GM21390 (cell line): ENCODE results near the gene SPAG9.

Experiments used
- ATAC-seq: cut with Tn5 transposase; IDR thresholded peaks from one replicate; pipeline ENCODE4 v1.9.1; 2021; ENCODE audit not compliant: unreplicated experiment

Gene SPAG9

GRCh38 chr17:50920041-50920410 is 200.6 kb downstream of the SPAG9 start:
- no peak for ATAC-seq

- no peak for ATAC-seq
Measured at GRCh38 chr17:50919321-50920040, 201.2 kb downstream of the SPAG9 start.

DNA sequence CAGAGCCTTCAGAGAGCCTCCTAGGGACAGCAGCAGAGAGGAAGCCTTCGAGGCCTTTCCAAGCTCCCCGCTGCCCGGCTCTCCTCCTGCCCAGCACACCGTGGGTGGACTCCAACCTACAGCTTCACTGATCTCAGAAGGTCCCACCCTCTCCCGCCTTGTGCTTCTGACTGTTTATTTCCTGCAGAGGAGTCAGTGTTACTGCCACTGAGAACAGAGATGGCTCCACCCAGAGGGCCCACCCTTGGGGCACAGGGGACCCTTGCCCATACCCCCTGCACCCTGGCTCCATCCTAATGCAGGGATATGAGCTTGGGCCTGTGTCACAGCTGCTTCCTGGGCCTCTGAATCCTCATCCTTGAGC is 201.8 kb downstream of the SPAG9 start:
- no peak for ATAC-seq

- ATAC-seq, result no peak
Measured at GRCh38 chr17:50918071-50918932, 202.4 kb downstream of the SPAG9 start.

GRCh38 chr17:50917418-50917743 is 203.3 kb downstream of the SPAG9 start:
- no peak for ATAC-seq

DNA sequence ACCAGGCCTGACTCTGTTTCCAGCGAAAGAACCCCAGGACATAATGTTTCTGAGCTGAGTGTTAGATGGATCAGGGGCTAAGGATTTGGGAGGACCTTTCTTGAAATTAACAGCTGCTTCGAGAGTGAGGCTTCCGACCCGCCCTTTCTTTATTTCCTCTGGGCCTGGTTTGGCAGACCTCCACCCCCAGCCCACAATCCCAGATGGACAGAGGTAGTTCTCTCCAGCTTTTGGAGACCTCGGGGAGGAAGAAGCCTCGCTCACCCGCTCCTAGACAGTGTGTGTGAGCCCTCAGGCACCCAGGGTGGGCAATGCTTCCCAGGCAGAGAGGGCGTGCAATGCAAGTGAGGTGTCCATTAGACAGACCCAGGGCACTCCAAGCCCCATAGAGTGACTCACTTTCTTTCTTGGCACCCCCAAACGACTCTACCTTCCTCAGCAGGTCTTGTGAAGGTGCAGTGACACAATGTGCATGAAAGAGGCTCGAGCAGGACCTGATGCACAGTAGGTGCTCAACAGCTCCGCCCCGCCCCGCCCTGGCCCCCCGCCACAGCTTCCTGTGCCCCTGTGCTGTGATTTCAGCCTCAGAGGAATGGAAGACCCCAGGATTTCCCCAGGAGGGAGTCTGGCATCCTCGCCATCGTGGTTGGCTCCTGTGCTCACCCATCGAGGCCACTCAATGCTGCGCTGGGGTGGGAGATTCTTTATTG is 203.8 kb downstream of the SPAG9 start:
- no peak for ATAC-seq

DNA sequence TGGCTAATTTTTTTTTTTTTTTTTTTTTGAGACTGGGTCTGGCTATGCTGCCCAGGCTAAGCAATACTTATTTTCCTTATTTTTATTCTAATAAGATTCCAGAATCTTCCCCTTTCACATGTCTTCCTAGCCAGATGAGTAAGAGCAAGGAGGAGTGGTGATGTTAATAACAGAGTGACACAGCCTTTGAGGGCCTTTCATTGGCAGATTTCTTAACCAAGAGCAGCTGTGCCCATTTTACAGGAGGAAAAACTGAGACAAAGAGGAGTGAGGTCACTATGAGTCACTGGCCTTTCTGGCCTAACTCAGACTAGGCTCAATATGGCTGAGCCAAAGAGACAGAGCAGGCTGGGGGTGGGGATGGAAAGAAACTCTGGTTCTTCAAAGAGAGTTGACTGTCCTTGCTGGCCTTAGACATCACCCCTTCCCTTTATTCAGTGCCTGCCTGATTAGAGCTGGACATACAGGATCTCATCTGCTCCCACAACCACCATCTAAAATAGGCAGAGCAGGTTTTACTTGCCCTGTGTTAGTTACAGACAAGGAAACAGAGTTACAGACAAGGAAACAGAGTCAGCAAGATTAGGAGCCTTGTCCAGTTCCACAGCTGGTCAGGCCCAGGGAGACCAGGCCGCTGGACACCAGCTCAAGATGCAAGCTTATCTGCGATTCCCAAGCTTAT is 204.5 kb downstream of the SPAG9 start:
- ATAC-seq, result no peak

DNA sequence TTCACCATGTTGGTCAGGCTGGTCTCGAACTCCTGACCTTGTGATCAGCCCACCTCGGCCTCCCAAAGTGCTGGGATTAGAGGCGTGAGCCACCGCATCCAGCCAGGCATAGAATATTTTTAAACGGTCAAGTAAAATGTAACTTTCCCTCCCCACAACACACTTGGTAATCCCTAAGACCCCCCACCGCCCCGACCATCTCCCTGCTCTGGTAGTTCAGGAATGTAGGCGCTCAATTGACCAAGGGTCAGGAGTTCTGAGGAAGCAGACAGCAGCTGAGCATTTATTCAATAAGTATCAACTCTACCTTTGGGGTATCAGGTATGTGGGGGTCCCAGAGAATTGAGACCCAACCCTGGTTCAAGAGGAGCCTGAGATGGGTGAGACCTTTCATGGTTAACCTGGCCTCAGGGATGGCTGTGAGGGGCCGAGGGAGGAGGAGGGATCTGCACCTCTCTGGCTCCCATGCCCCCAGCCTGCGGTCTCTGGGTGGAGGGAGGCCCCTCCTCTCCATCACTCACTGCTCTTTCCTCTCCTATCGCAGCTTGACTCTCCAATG is 206.1 kb downstream of the SPAG9 start:
- no peak for ATAC-seq

- ATAC-seq, result no peak
Measured at GRCh38 chr17:50913120-50913519, 207.5 kb downstream of the SPAG9 start.
